A673 (cell line): Measurements from ENCODE around the gene CDH23.

ENCODE experiments used
- EZH2 ChIP-seq: fragments of 200-600 bp; sonication (generic); IDR thresholded peaks from 2 replicates; pipeline ENCODE4 v1.6.1; 2017; ENCODE audit warnings: borderline replicate concordance, low read depth, mild to moderate bottlenecking, mixed read lengths, antibody characterized with exemption, low read length; ENCODE audit not compliant: poor library complexity, severe bottlenecking
- TF ChIP-seq, protein P1 (sequence below): fragments of 300-800, 200-600 bp; sonication (generic); conservative IDR thresholded peaks from 2 replicates; pipeline ENCODE4 v1.5.1; 2017; ENCODE audit warnings: low read depth, mild to moderate bottlenecking, antibody characterized with exemption, low read length, moderate library complexity, mixed read lengths

- TF ChIP-seq, protein P1, sequence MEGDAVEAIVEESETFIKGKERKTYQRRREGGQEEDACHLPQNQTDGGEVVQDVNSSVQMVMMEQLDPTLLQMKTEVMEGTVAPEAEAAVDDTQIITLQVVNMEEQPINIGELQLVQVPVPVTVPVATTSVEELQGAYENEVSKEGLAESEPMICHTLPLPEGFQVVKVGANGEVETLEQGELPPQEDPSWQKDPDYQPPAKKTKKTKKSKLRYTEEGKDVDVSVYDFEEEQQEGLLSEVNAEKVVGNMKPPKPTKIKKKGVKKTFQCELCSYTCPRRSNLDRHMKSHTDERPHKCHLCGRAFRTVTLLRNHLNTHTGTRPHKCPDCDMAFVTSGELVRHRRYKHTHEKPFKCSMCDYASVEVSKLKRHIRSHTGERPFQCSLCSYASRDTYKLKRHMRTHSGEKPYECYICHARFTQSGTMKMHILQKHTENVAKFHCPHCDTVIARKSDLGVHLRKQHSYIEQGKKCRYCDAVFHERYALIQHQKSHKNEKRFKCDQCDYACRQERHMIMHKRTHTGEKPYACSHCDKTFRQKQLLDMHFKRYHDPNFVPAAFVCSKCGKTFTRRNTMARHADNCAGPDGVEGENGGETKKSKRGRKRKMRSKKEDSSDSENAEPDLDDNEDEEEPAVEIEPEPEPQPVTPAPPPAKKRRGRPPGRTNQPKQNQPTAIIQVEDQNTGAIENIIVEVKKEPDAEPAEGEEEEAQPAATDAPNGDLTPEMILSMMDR, result no peak
- no peak for TF ChIP-seq EZH2
These were observed 335.1 kb downstream of the CDH23 start for GRCh38 chr10:71731791-71732190.
